GM18499 (cell line): ENCODE results near the gene UMPS.

Source experiments
- ATAC-seq: cut with Tn5 transposase; IDR thresholded peaks from one replicate; pipeline ENCODE4 v1.9.1; 2021; ENCODE audit warnings: moderate number of reproducible peaks; ENCODE audit not compliant: insufficient read depth, unreplicated experiment

UMPS gene

DNA sequence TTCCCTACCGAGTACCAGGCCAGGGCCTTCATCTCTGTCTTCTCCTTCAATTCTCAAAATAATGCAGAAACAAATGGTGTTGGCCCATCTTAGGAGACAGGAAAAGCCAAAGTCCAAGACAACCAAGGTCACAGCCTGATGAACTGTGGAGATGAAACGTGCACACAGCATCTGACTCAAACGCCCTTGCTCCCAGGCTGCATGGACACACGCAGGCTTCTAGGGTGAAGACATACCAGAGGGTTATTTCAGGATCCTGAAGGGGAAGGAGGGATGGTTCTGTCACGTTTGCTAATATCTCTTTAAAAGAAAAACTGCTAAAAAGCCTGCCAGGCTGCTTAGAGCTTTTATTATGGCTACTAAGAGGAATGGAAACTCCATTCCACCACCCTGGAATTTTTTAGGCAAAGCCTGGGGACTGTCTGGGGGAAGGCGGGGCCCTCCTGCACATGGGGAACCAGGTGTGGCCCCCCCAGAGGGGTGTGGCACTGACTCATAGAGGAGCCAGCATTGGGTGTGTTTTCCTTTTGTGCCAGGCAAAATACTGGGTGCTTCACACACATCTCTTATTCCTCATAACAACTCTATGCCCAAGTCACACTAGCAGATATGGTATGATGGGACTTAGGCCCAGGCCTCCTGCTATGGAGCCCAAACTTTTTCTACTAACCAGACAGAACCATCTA is 62.9 kb downstream of the UMPS start:
- ATAC-seq = no peak

- ATAC-seq = no peak
Observed at GRCh38 chr3:124796477-124796876, 66.2 kb downstream of the UMPS start.

DNA sequence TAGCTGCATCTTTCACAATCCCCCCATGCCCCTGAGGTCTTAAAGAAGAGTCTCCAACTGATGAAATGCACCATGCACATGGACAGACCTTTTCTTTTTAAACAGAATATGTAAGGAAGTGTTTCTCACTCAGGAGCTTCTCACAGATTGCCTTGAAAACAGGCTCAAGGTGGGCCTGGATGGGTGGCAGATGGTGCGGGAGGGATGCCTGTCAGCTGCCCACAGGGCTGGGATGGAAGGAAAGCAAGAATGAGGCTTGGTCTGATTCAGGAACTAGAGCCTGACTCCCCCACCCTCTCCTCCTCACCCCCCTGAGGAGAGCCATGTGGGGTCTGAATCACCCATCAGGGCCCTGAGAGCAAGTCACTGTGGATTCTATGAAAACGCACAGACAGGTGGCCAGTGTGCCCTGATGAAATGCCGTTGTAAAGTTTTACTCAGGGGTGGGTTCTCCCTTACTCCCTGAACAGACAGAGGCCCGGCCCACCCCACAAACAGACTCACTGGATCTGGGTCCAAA is 67.2 kb downstream of the UMPS start:
- ATAC-seq = no peak
